ENCODE results near the gene MYO3B.
"Not testable (repeated sequence)": the region's sequence is repeated elsewhere in the genome, so short reads cannot be mapped to it uniquely, and the experiment has no call there.

Gene MYO3B

GRCh38 chr2:170514140-170514539 lies 336.2 kb downstream of the MYO3B start:
- no peak for DNase-seq (ENCODE audit: low read depth)

- no peak for DNase-seq (ENCODE audit: low read depth)
These were observed 339.6 kb downstream of the MYO3B start for GRCh38 chr2:170517538-170517937.

- no peak for DNase-seq (ENCODE audit: low read depth)
These were observed 341.0 kb downstream of the MYO3B start for GRCh38 chr2:170518911-170519310.

- no peak for DNase-seq (ENCODE audit: low read depth)
These were observed 343.4 kb downstream of the MYO3B start for GRCh38 chr2:170521299-170521698.

- no peak for DNase-seq (ENCODE audit: low read depth)
These were observed 345.6 kb downstream of the MYO3B start for GRCh38 chr2:170523506-170523905.

GRCh38 chr2:170524828-170525565 lies 347.1 kb downstream of the MYO3B start:
- DNase-seq (ENCODE audit: low read depth), result no peak

- peak; percentile 95 for DNase-seq (ENCODE audit: low read depth)
These were observed 347.6 kb downstream of the MYO3B start for GRCh38 chr2:170525566-170525900.

GRCh38 chr2:170530284-170530745 lies 352.4 kb downstream of the MYO3B start:
- peak; percentile 79 for DNase-seq (ENCODE audit: low read depth)

- no peak for DNase-seq (ENCODE audit: low read depth)
These were observed 353.0 kb downstream of the MYO3B start for GRCh38 chr2:170530803-170531564.

- DNase-seq (ENCODE audit: low read depth), result no peak
These were observed 353.9 kb downstream of the MYO3B start for GRCh38 chr2:170531876-170532275.

- no peak for DNase-seq (ENCODE audit: low read depth)
These were observed 355.2 kb downstream of the MYO3B start for GRCh38 chr2:170533156-170533555.

- no peak for DNase-seq (ENCODE audit: low read depth)
These were observed 357.6 kb downstream of the MYO3B start for GRCh38 chr2:170535552-170535951.

- DNase-seq (ENCODE audit: low read depth), result no peak
These were observed 366.9 kb downstream of the MYO3B start for GRCh38 chr2:170544817-170545216.

- no peak for DNase-seq (ENCODE audit: low read depth)
These were observed 370.4 kb downstream of the MYO3B start for GRCh38 chr2:170548304-170548703.

- DNase-seq (ENCODE audit: low read depth), result no peak
These were observed 372.6 kb downstream of the MYO3B start for GRCh38 chr2:170550501-170550900.

GRCh38 chr2:170551899-170552298 lies 374.0 kb downstream of the MYO3B start:
- DNase-seq (ENCODE audit: low read depth), result not testable (repeated sequence)

- DNase-seq (ENCODE audit: low read depth), result no peak
These were observed 375.8 kb downstream of the MYO3B start for GRCh38 chr2:170553748-170554147.

- DNase-seq (ENCODE audit: low read depth), result peak; percentile 96
These were observed 376.5 kb downstream of the MYO3B start for GRCh38 chr2:170554278-170554955.

- DNase-seq (ENCODE audit: low read depth), result no peak
These were observed 385.0 kb downstream of the MYO3B start for GRCh38 chr2:170562928-170563327.

- no peak for DNase-seq (ENCODE audit: low read depth)
These were observed 385.5 kb downstream of the MYO3B start for GRCh38 chr2:170563401-170563800.

GRCh38 chr2:170566138-170566537 lies 388.2 kb downstream of the MYO3B start:
- no peak for DNase-seq (ENCODE audit: low read depth)

- no peak for DNase-seq (ENCODE audit: low read depth)
These were observed 389.5 kb downstream of the MYO3B start for GRCh38 chr2:170567429-170567828.

- no peak for DNase-seq (ENCODE audit: low read depth)
These were observed 390.6 kb downstream of the MYO3B start for GRCh38 chr2:170568511-170568910.
